Transverse colon (tissue), 4 donors: ENCODE measurements around the gene KASH5.
A peak's percentile ranks its signal among the peaks of the same experiment; 100 is the strongest.

Experiments
- CTCF ChIP-seq, 5 experiments: fragments of 200-600 bp in 3 of 5; fragments of 450-650 bp in 2 of 5; sonication (generic) in 3 of 5; IDR thresholded peaks; 1 replicate in 2 of 5; 2 replicates in 3 of 5; pipeline ENCODE4 v1.5.1; 2016 to 2017; ENCODE audit warnings: antibody characterized with exemption in 5 of 5, inconsistent platforms in 3 of 5, mild to moderate bottlenecking in 2 of 5, moderate library complexity in 1 of 5
- EP300 ChIP-seq: sonication (generic); formaldehyde crosslinking; IDR thresholded peaks from one replicate; pipeline ENCODE4 v1.6.1; 2017; ENCODE audit warnings: antibody characterized with exemption, low read depth
- POLR2A ChIP-seq: fragments of 450-650 bp; IDR thresholded peaks from one replicate; pipeline ENCODE4 v1.6.1; 2016; ENCODE audit warnings: antibody characterized with exemption, mild to moderate bottlenecking, moderate library complexity
- POLR2AphosphoS5 ChIP-seq, 3 donors: sonication (generic); formaldehyde crosslinking; IDR thresholded peaks; one replicate each; pipeline ENCODE4 v1.6.1; 2016; ENCODE audit warnings: antibody characterized with exemption in 3 of 3

DNA sequence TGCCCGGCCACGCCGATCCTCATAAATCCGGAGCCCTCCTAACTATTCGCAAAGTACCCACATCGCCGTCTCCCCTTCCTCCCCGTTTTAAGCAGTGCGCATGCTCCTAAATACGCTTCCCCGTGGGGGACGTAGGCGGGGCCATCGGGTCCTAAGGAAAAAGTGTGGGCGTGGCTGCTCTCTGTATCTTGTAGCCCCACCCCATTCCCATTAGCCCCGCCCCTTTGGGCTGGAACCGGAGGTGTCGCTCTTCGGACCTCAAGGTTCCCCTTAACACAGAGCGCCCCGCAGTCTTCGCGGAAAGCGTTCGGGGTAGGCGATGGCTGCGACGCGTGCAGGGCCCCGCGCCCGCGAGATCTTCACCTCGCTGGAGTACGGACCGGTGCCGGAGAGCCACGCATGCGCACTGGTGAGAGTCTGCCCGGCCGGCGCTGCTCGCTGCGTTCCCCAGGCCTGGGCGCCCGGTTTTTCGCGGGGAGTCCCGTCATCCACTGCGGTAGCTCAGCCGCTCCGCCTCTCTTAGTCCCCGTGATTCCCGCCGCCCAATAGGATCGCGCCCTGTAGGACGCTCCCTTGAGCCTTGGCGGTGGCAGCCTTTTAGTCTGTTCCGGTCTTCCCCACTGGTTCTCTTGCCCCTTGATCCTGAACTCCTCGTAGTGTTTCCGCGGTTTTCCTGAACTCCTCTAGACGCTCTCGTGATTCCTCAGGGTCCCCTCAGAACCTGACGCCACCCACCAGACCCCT lies 65.1 kb downstream of the KASH5 start, which contains the start of gene ALDH16A1:
- TF ChIP-seq CTCF (IDR thresholded peaks at IDR 0.05) (no peak), POLR2AphosphoS5 (IDR thresholded peaks at IDR 0.05) (peak; percentile 87 to 97 (median 95)), POLR2A (peak; percentile 92), EP300 (no peak)
